GM12873 (cell line): Measurements from ENCODE around the gene SERTAD1.

Experiments used
- TF ChIP-seq, protein P1 (sequence below): IDR thresholded peaks from 2 replicates; pipeline ENCODE4 v1.5.1; 2012; ENCODE audit warnings: low read depth, mild to moderate bottlenecking, moderate library complexity, low read length, control low read depth; ENCODE audit not compliant: insufficient read depth; ENCODE audit errors: missing control alignments

SERTAD1 gene

DNA sequence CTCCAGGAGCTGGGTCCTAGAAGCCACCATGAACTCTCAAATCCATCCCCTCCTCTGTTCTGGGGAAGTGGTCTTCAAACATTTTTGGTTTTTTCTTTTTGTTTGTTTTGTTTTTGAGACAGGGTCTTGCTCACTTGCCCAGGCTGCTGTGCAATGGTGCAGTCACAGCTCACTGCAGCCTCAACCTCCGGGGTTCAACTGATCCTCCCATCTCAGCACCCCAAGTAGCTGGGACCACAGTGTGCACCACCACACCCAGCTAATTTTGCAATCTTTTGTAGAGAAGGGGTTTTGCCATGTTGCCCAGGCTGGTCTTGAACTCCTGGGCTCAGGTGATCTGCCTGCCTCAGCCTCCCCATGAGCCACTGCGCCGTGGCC is 32.8 kb upstream of the SERTAD1 start:
- TF ChIP-seq, protein P1, sequence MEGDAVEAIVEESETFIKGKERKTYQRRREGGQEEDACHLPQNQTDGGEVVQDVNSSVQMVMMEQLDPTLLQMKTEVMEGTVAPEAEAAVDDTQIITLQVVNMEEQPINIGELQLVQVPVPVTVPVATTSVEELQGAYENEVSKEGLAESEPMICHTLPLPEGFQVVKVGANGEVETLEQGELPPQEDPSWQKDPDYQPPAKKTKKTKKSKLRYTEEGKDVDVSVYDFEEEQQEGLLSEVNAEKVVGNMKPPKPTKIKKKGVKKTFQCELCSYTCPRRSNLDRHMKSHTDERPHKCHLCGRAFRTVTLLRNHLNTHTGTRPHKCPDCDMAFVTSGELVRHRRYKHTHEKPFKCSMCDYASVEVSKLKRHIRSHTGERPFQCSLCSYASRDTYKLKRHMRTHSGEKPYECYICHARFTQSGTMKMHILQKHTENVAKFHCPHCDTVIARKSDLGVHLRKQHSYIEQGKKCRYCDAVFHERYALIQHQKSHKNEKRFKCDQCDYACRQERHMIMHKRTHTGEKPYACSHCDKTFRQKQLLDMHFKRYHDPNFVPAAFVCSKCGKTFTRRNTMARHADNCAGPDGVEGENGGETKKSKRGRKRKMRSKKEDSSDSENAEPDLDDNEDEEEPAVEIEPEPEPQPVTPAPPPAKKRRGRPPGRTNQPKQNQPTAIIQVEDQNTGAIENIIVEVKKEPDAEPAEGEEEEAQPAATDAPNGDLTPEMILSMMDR, result no peak

DNA sequence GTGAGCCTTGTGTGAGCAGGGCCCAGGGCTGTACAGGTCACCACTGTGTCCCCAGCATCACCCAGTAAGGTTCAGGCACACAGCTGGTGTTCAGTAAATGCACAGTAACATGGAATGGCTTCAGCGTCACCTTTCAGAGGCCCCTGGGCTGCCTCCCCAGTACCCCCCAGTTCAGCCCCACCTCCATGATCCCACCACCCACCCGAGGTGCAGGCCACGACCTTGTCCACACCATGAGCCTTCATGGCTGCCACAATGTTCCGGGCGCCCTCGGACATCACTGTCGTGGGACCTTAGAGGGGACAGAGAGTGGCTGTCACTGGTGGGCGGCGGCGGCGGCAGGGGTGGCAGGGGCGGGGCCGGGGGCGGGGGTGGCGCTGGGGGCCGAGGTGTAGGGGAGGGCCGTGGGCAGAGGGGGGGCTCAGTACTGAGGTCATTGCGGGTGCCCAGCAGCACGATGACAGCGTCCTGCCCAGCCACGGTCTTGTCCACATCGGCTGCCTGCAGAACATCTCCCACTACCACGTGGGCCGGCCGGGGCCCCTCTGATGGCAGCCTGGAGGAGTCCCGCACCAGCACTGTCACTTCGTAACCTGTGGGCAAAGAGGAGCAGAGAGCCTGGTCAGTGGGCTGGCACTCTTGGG is 32.3 kb upstream of the SERTAD1 start:
- TF ChIP-seq, protein P1, result no peak

DNA sequence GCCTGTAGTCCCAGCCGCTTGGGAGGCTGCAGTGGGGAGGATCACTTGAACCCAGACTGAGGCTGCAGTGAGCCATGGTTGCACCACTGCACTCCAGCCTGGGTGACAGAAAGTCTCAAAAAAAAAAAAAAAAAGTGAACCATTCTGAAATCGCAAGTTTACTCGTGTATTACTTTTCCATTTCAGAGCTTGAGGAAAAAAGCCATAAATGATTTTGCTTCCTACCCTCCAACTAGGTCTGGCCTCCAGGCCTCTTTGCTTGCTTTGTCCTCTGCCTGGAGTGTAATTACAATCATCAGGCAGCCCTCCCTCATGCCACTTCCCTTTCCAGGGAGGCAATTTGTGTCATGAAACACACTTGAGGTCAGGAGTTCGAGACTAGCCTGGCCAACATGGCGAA is 31.3 kb upstream of the SERTAD1 start:
- TF ChIP-seq, protein P1, result no peak

DNA sequence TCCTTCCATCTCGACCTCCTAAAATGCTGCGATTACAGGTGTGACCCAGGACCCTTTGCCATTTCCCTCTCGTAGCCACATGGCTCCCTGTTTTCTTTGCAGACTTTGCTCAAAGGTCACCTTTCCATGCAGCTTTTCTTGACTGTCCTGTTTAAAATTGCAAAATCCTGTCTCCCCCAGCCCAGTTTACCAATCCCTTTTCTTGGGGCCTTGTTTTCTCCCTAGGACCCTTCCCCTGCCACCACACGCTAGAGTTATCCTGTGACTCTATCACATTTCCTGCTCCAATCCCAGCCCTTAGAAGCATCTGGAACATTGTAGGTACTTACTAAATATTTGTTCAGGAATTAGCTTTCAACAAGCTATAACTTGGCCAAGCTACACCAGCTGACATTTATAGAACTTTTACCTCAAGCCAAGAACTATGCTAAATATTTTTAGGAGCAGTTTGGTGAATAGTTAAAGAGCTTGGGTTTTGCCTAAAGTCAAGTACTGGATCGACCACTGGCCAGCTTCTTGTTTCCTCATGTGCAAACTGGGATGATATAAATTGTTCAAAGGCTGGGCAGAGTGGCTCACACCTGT is 27.5 kb upstream of the SERTAD1 start:
- TF ChIP-seq, protein P1, result no peak

DNA sequence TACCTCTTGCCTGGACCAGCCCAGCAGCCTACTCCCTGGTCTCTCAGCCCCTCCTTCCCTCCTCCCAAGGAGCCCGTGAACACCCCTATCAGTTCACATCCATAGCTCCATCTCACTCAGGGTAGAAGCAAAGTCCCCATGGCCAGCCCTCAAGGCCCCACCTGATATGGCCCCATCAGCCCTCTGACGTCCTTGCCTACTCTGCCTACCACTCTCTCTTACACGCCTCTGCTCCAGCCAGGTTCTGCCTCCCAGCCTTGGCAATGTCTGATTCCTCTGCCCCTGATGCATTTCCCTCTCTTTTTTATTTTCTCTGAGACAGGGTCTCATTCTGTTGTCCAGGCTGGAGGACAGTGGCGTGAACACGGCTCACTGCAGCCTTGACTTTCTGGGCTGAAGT is 26.2 kb upstream of the SERTAD1 start:
- TF ChIP-seq, protein P1, result no peak

DNA sequence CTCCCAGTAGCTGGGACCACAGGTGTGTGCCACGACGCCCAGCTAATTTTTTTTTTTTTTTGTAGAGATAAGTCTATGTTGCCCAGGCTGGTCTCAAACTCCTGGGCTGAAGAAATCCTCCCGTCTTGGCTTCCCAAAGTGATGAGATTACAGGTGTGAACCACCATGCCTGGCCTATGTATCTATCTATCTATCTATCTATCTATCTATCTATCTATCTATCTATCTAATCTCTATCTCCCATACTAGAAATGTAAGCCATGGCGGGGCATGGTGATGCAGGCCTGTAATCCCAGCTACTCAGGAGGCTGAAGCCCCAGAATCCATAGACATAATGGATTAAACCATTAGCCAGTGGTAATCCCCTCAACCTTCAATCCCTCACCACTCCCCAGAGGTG is 24.9 kb upstream of the SERTAD1 start:
- TF ChIP-seq, protein P1, result no peak

DNA sequence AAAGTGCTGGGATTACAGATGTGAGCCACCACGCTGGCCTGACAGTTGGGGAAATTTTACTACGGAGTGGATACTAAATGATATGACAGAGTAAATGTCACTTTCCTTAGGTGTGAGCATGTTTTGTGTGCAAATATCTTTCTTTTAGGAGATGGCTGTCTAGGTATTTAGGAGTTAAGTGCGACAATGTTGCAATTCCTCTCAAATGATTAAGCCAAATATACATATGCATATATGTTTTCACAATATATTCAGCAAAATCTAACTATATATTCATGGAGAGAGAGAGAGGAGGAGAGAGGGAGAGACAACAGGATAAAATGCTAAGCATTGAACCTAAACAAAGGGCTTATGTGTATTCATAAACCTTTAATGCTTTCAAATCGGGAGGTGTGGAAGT is 23.7 kb upstream of the SERTAD1 start:
- TF ChIP-seq, protein P1, result no peak
